CD14-positive monocyte (primary cell): Measurements from ENCODE around the gene BTBD19. TPM values are rescaled to one million over a fixed set of nuclear protein-coding genes. Genes with fewer than 3 reads are reported as not detected.
A peak's percentile ranks its signal among the peaks of the same experiment; 100 is the strongest.
"Not testable (repeated sequence)": the region's sequence is repeated elsewhere in the genome, so short reads cannot be mapped to it uniquely, and the experiment has no call there.

ENCODE experiments used
- DNase-seq, 3 donors: peaks; one replicate each; pipeline ENCODE4 v3.0.0-alpha.2; 2011 to 2022
- H2AFZ ChIP-seq: 2 replicates; pipeline ENCODE4 v1.6.0; 2012; ENCODE audit warnings: mild to moderate bottlenecking, low read depth, low read length, inconsistent platforms; ENCODE audit not compliant: insufficient read depth, poor library complexity, severe bottlenecking
- H3K27ac ChIP-seq, 2 donors: 1 replicate in 1 of 2; 2 replicates in 1 of 2; pipeline ENCODE4 v1.5.1; 2012 to 2013; ENCODE audit warnings: low read length in 2 of 2, control low read depth in 1 of 2, inconsistent platforms in 1 of 2, low read depth in 1 of 2, mild to moderate bottlenecking in 1 of 2
- H3K27me3 ChIP-seq, 2 donors: one replicate each; pipeline versions ENCODE4 v1.6.0 to v1.6.1; 2011 to 2013; ENCODE audit warnings: low read length in 2 of 2; ENCODE audit not compliant: control insufficient read depth in 2 of 2, insufficient read depth in 2 of 2
- H3K36me3 ChIP-seq, 2 donors: replicated peaks in 1 of 2; 1 replicate in 1 of 2; 2 replicates in 1 of 2; pipeline versions ENCODE4 v1.5.1 to v1.6.1; 2012 to 2013; ENCODE audit warnings: low read length in 2 of 2, control low read depth in 1 of 2, inconsistent platforms in 1 of 2, mild to moderate bottlenecking in 1 of 2; ENCODE audit not compliant: insufficient read depth in 2 of 2, control insufficient read depth in 1 of 2
- H3K4me1 ChIP-seq, 2 donors: 1 replicate in 1 of 2; 2 replicates in 1 of 2; pipeline versions ENCODE4 v1.5.1 to v1.6.1; 2012 to 2013; ENCODE audit warnings: low read length in 2 of 2, control low read depth in 1 of 2, inconsistent platforms in 1 of 2, mild to moderate bottlenecking in 1 of 2, moderate library complexity in 1 of 2; ENCODE audit not compliant: insufficient read depth in 2 of 2, control insufficient read depth in 1 of 2
- H3K4me2 ChIP-seq: replicated peaks from 2 replicates; pipeline ENCODE3; 2012; ENCODE audit warnings: low read length, moderate library complexity, mild to moderate bottlenecking; ENCODE audit not compliant: poor library complexity, severe bottlenecking; ENCODE audit errors: extremely low read depth
- H3K4me3 ChIP-seq, 3 experiments: fragments of 200-600 bp in 1 of 3; sonication (generic) in 1 of 3; replicated peaks in 1 of 3; 1 replicate in 2 of 3; 2 replicates in 1 of 3; pipeline ENCODE4 v1.5.1; 2011 to 2013; ENCODE audit warnings: low read length in 3 of 3, mild to moderate bottlenecking in 3 of 3, control low read depth in 2 of 3, low read depth in 2 of 3, inconsistent platforms in 1 of 3, moderate library complexity in 1 of 3
- H3K79me2 ChIP-seq: 2 replicates; pipeline ENCODE4 v1.6.0; 2012; ENCODE audit warnings: mild to moderate bottlenecking, control low read depth, inconsistent platforms, low read length, moderate library complexity; ENCODE audit not compliant: insufficient read depth
- H3K9ac ChIP-seq: 2 replicates; pipeline ENCODE4 v1.6.0; 2017; ENCODE audit warnings: low read length, mild to moderate bottlenecking; ENCODE audit not compliant: insufficient read depth, poor library complexity, severe bottlenecking
- H3K9me3 ChIP-seq, 2 donors: replicated peaks in 1 of 2; 1 replicate in 1 of 2; 2 replicates in 1 of 2; pipeline versions ENCODE4 v1.5.1 to v1.6.1; 2012 to 2013; ENCODE audit warnings: low read length in 2 of 2, control low read depth in 1 of 2; ENCODE audit not compliant: control insufficient read depth in 1 of 2, insufficient read depth in 1 of 2
- H4K20me1 ChIP-seq: 2 replicates; pipeline ENCODE4 v1.6.0; 2012; ENCODE audit warnings: mild to moderate bottlenecking, low read length, control low read depth, moderate library complexity; ENCODE audit not compliant: insufficient read depth
- H3K27ac Mint-ChIP-seq, 7 donors: one replicate each; pipeline ENCODE4 v1.8.0; 2020; ENCODE audit warnings: mild to moderate bottlenecking in 7 of 7, mixed read lengths in 7 of 7, moderate library complexity in 6 of 7, inconsistent platforms in 2 of 7
- H3K27me3 Mint-ChIP-seq, 3 donors: one replicate each; pipeline ENCODE4 v1.8.0; 2021 to 2022; ENCODE audit warnings: low read depth in 3 of 3, mild to moderate bottlenecking in 3 of 3, mixed read lengths in 3 of 3, moderate library complexity in 3 of 3, inconsistent platforms in 1 of 3
- H3K36me3 Mint-ChIP-seq, 2 donors: one replicate each; pipeline ENCODE4 v1.8.0; 2020; ENCODE audit warnings: mixed read lengths in 2 of 2, inconsistent platforms in 1 of 2, mild to moderate bottlenecking in 1 of 2
- H3K4me1 Mint-ChIP-seq: one replicate; pipeline ENCODE4 v1.8.0; 2020; ENCODE audit warnings: mild to moderate bottlenecking, mixed read lengths
- H3K4me3 Mint-ChIP-seq, 2 donors: one replicate each; pipeline ENCODE4 v1.8.0; 2020; ENCODE audit warnings: mild to moderate bottlenecking in 2 of 2, mixed read lengths in 2 of 2, moderate library complexity in 1 of 2
- H3K9me3 Mint-ChIP-seq, 7 donors: one replicate each; pipeline ENCODE4 v1.8.0; 2020 to 2022; ENCODE audit warnings: mixed read lengths in 7 of 7, mild to moderate bottlenecking in 6 of 7, moderate library complexity in 6 of 7, inconsistent platforms in 2 of 7
- WGBS: methylation state at CpG from one replicate; pipeline ENCODE4 v1.1.5; 2013; ENCODE audit warnings: missing lambda C conversion rate; ENCODE audit not compliant: insufficient coverage; 5-methylcytosine and 5-hydroxymethylcytosine counted together
- intact Hi-C, 2 donors: fragments of 100-400 bp; cut with micrococcal nuclease; formaldehyde crosslinking; loops; one replicate each; pipeline versions ENCODE4 v1.15.0 to v1.15.1; 2023
- polyA plus RNA-seq, 3 donors: library from polyadenylated mRNA; depleted of rRNA in 1 of 3; unstranded in 2 of 3; stranded (reverse) in 1 of 3; fragments of 300-500 nt in 2 of 3; fragments of >200 nt in 1 of 3; fragmentation: Illumina TruSeq in 2 of 3; gene quantifications; 1 replicate in 2 of 3; 2 replicates in 1 of 3; pipeline ENCODE4 v1.2.3, GENCODE V29; 2012 to 2021
- TF ChIP-seq, protein P1 (sequence below): fragments of 200-600 bp; IDR thresholded peaks from one replicate; pipeline ENCODE4 v1.8.0; 2022; ENCODE audit warnings: antibody characterized with exemption, mild to moderate bottlenecking

The BTBD19 gene
- polyA plus RNA-seq, 3 donors, result 0.10 to 6.3 (median 0.73) TPM

DNA sequence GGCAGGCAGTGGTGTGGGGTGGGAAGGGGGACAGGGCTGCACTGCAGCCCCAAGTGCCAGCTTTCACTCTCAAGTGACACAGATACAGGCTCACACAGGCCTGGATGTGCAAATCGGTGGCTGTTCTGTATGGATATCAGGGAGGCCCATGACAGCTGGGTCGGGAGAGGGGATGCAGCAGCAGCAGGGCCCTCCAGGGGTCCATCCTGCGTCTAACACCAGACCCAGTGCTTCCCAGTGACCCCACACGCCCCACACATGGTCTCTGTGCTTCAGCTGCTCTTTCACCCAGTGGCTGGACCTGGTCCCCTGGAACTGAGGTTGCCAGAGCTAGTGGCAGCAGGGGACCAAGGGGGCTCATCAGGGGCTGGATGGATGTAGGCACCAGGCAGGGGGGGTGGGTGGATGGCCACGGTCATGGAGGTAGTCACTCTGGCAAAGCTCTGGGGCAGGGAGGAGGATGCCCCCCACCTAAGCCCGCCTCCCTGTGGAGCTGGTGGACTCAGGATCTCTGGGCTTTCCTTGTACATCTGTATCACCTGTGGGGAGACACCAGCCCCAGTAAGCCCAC, 13.9 kb downstream of the BTBD19 start:
- Histone ChIP-seq H3K4me2 (no peak overlapping the region), H3K4me3 (no peak overlapping the region), H4K20me1 (no peaks in the 10 kb centered on the region), H3K36me3 (no peaks in the 10 kb centered on the region), H3K9ac (no peak overlapping the region), H3K27me3 (no peaks in the 10 kb centered on the region), H2AFZ (no peak overlapping the region), H3K27ac (no peak overlapping the region), H3K79me2 (no peaks in the 10 kb centered on the region), H3K9me3 (no peaks in the 10 kb centered on the region), H3K4me1 (peaks cover 43 to 48% of the 10 kb centered on the region in 2 donors)
- Mint-ChIP-seq H3K27ac (no peak overlapping the region), H3K4me3 (no peak overlapping the region), H3K27me3 (peaks cover 0 to 1% (median 0%) of the 10 kb centered on the region in 3 donors), H3K36me3 (no peaks in the 10 kb centered on the region), H3K9me3 (peaks cover 0 to 3% (median 0%) of the 10 kb centered on the region in 7 donors), H3K4me1 (peaks cover 48% of the 10 kb centered on the region)
- intact Hi-C loops, result loop anchor here in 1 of 2 donors (5.0 kb wide), 1 partner anchor 90 kb away; the partner anchor contains the start of gene RNU5D-1
- peak in 1 of 3 donors; percentile 12 for DNase-seq
- TF ChIP-seq, protein P1, sequence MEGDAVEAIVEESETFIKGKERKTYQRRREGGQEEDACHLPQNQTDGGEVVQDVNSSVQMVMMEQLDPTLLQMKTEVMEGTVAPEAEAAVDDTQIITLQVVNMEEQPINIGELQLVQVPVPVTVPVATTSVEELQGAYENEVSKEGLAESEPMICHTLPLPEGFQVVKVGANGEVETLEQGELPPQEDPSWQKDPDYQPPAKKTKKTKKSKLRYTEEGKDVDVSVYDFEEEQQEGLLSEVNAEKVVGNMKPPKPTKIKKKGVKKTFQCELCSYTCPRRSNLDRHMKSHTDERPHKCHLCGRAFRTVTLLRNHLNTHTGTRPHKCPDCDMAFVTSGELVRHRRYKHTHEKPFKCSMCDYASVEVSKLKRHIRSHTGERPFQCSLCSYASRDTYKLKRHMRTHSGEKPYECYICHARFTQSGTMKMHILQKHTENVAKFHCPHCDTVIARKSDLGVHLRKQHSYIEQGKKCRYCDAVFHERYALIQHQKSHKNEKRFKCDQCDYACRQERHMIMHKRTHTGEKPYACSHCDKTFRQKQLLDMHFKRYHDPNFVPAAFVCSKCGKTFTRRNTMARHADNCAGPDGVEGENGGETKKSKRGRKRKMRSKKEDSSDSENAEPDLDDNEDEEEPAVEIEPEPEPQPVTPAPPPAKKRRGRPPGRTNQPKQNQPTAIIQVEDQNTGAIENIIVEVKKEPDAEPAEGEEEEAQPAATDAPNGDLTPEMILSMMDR, result no peak
- 94% methylated on average over 3 of the region's 6 CpGs for WGBS

DNA sequence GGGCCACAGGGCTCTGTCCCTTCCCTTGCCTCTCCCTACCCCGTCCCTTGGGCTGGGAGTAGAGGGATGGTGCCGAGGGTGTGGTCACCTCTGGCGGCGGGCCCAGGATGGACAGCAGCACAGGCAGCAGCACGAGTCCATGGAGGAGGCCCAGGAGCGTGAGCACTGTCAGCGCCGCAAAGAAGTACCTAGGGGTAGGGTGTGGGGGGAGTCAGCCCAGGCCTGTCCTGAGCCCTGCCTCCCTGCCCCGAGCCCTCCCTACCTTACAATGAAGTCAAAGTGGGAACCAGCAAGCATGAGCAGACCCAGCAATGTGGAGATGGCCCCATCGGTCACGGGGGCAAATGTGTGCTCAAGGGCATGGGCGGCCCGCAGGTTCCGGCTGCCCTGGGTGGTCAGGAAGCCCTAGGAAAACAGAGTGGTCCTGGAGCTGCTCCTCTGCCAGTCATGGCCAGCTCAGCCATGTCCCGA, 14.7 kb downstream of the BTBD19 start:
- over 99% methylated on average over 8 of the region's 15 CpGs for WGBS

DNA sequence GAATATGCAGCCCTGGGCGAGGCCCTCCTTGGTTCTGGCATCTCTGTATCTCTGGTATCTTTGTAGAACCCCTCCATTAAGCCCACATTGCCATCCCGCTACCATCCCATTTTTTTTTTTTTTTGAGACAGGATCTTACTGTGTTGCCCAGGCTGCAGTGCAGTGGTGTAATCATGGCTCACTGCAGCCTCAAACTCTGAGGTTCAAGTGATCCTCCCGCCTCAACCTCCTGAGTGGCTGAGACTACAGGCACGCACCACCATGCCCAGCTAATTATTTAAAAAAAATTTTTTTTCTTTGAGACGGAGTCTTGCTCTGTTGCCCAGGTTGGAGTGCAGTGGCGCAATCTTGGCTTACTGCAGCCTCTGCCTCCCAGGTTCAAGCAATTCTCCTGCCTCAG, 16.1 kb downstream of the BTBD19 start:
- not testable (repeated sequence) for H3K27me3 Mint-ChIP-seq, H4K20me1 ChIP-seq, H3K9me3 ChIP-seq, H2AFZ ChIP-seq, H3K27me3 ChIP-seq, H3K9me3 Mint-ChIP-seq, H3K9ac ChIP-seq, H3K4me3 ChIP-seq, H3K27ac ChIP-seq, DNase-seq, H3K36me3 ChIP-seq, H3K4me3 Mint-ChIP-seq, H3K36me3 Mint-ChIP-seq, H3K79me2 ChIP-seq, H3K4me2 ChIP-seq
- H3K4me1 ChIP-seq, result peaks cover 30 to 38% of the 10 kb centered on the region in 2 donors
- Mint-ChIP-seq H3K27ac (peak overlapping the region in 1 of 7 donors; percentile 45), H3K4me1 (peaks cover 30% of the 10 kb centered on the region)
- intact Hi-C loops, result loop anchor here in 1 of 2 donors (5.0 kb wide), 1 partner anchor 92 kb away; the partner anchor contains the start of gene RNU5D-1
- 82% methylated on average over 4 of the region's 6 CpGs for WGBS

More for the DNA sequence above, 14.7 kb downstream of the BTBD19 start:
- intact Hi-C loops, result loop anchor here in 1 of 2 donors (5.0 kb wide), 1 partner anchor 91 kb away; the partner anchor contains the start of gene RNU5D-1
- H3K27me3 ChIP-seq, result no peaks in the 10 kb centered on the region
- peaks cover 0 to 3% (median 0%) of the 10 kb centered on the region in 7 donors for H3K9me3 Mint-ChIP-seq
- no peak overlapping the region for H3K4me3 ChIP-seq
- no peak overlapping the region for H3K27ac ChIP-seq
- no peak overlapping the region for H2AFZ ChIP-seq
- no peaks in the 10 kb centered on the region for H3K9me3 ChIP-seq
- H3K36me3 ChIP-seq, result no peaks in the 10 kb centered on the region
- H3K27me3 Mint-ChIP-seq, result peaks cover 0 to 2% (median 0%) of the 10 kb centered on the region in 3 donors
- H3K4me1 Mint-ChIP-seq, result peaks cover 41% of the 10 kb centered on the region
- no peak overlapping the region for H3K4me3 Mint-ChIP-seq
- H3K9ac ChIP-seq, result no peak overlapping the region
- no peak overlapping the region for H3K4me2 ChIP-seq
- peak overlapping the region in 1 of 7 donors; percentile 13 for H3K27ac Mint-ChIP-seq
- H3K79me2 ChIP-seq, result no peaks in the 10 kb centered on the region
- H3K36me3 Mint-ChIP-seq, result no peaks in the 10 kb centered on the region
- TF ChIP-seq, protein P1, result no peak
- DNase-seq, result peak in 1 of 3 donors; percentile 7
- no peaks in the 10 kb centered on the region for H4K20me1 ChIP-seq
- peaks cover 41 to 47% of the 10 kb centered on the region in 2 donors for H3K4me1 ChIP-seq
